ENCODE measurements around the gene ASB5. TPM values are rescaled to one million over a fixed set of nuclear protein-coding genes. Genes with fewer than 3 reads are reported as not detected.

Gene ASB5
- total and polyA plus RNA-seq, 2 donors (not counting 1 experiment from before 2014, with no cell fraction given), result not detected

GRCh38 chr4:176195184-176195978 lies 73.6 kb downstream of the ASB5 start, which contains the start of gene SPATA4:
SPATA4 (minus strand) TSS chr4:176195585; CDS start chr4:176195562, 23 bp downstream.
- TF ChIP-seq EZH2 (IDR thresholded peaks at IDR 0.05; ENCODE audit: borderline replicate concordance, insufficient read depth, low read depth, low read length, poor library complexity, severe bottlenecking) (no peak), CTCF (IDR thresholded peaks at IDR 0.05) (no peak)
- intact Hi-C loops (cut with micrococcal nuclease), result loop anchor here (1.0 to 2.0 kb wide), 3 partner anchors 124 to 1113 kb away; partner anchors contain the start of genes NEIL3, SPCS3 and WDR17
- CTCF ChIA-PET, result interaction anchor here (0.9 to 1.1 kb wide), 3 partner anchors 18 to 130 kb away, joined by 3 to 4 read pairs (median 3); partner anchors contain the start of gene SPCS3
- peaks cover 9 to 10% of the 10 kb centered on the region in 2 donors for H3K4me1 ChIP-seq (ENCODE audit: control insufficient read depth in 2 of 2, insufficient read depth in 2 of 2, low read length in 2 of 2)
- H3K4me3 ChIP-seq (ENCODE audit: control extremely low read depth in 1 of 5, extremely low read depth in 1 of 5, insufficient read depth in 1 of 5, low read depth in 2 of 5, low read length in 4 of 5), result peak within 1 kb of the TSS; percentile 53 to 77 (median 63)
- under 1% methylated on average over 41 of the region's 45 CpGs for WGBS (ENCODE audit: insufficient coverage)
- H3K27me3 ChIP-seq (replicated peaks in 1 of 4; ENCODE audit: control extremely low read depth in 1 of 4, control insufficient read depth in 3 of 4, insufficient read depth in 4 of 4, low read length in 3 of 4), result peaks cover 0 to 22% (median 14%) of the 10 kb centered on the region in 4 experiments
- H3K9me3 Mint-ChIP-seq (ENCODE audit: insufficient read depth), result no peaks in the 10 kb centered on the region
- H4K20me1 ChIP-seq (ENCODE audit: control insufficient read depth, insufficient read depth, low read length, poor library complexity, severe bottlenecking), result no peaks in the 10 kb centered on the region
- peaks cover 9% of the 10 kb centered on the region for H3K4me1 Mint-ChIP-seq
- H2AFZ ChIP-seq (ENCODE audit: insufficient read depth, low read depth, low read length, poor library complexity, severe bottlenecking), result peak within 1 kb of the TSS; percentile 87
- peaks cover 0 to 2% (median 0%) of the 10 kb centered on the region in 3 donors for H3K9me3 ChIP-seq (ENCODE audit: control extremely low read depth in 1 of 3, control insufficient read depth in 2 of 3, insufficient read depth in 1 of 3, low read length in 2 of 3)
- no peaks in the 10 kb centered on the region for H3K79me2 ChIP-seq (ENCODE audit: control insufficient read depth, insufficient read depth, low read length)
- peaks cover 44% of the 10 kb centered on the region for H3K27me3 Mint-ChIP-seq
- H3K36me3 ChIP-seq (replicated peaks in 1 of 2; ENCODE audit: control extremely low read depth in 1 of 2, control insufficient read depth in 1 of 2, extremely low read depth in 1 of 2, insufficient read depth in 2 of 2, low read length in 1 of 2), result no peaks in the 10 kb centered on the region
- peak within 1 kb of the TSS; percentile 65 to 73 for H3K27ac ChIP-seq (ENCODE audit: low read length in 2 of 2)
- H3K27ac Mint-ChIP-seq, result peak within 1 kb of the TSS; percentile 87
- H3K4me2 ChIP-seq (replicated peaks; ENCODE audit: low read depth, low read length, poor library complexity, severe bottlenecking), result peak within 1 kb of the TSS; percentile 95
- DNase-seq (peak; percentile 96), ATAC-seq (ENCODE audit: low read depth) (peak; percentile 98)
- POLR2A ChIA-PET, result interaction anchor here (0.6 to 0.9 kb wide), 5 partner anchors 124 to 1912 kb away, joined by 3 to 8 read pairs (median 4); partner anchors contain the start of genes CEP44, FBXO8 and SPCS3
- H3K9ac ChIP-seq (ENCODE audit: low read length), result peak within 1 kb of the TSS; percentile 65
- peak within 1 kb of the TSS; percentile 94 for H3K4me3 Mint-ChIP-seq
